SK-N-SH (cell line): ENCODE measurements around the gene TMPRSS9. TPM values are rescaled to one million over a fixed set of nuclear protein-coding genes. Genes with fewer than 3 reads are reported as not detected.

Source experiments
- CTCF ChIA-PET: fragments of 300-600, 350-600 bp; formaldehyde crosslinking; extraction: SDS; loops from one replicate; lab custom pipeline; 2021; lab: Yijun Ruan, JAX
- POLR2A ChIA-PET: fragments of 350-600 bp; sonication (Branson Sonifier 250); formaldehyde crosslinking; extraction: SDS; loops from one replicate; lab custom pipeline; 2020; ENCODE audit warnings: antibody characterized with exemption, inconsistent platforms; lab: Yijun Ruan, JAX
- DNase-seq: peaks from one replicate; pipeline ENCODE4 v3.0.0; 2012
- H2AFZ ChIP-seq: fragments of 200-600 bp; sonication (generic); 2 replicates; pipeline ENCODE4 v1.8.1; 2016; ENCODE audit warnings: antibody characterized with exemption, mild to moderate bottlenecking, low read depth
- H3F3A ChIP-seq: fragments of 200-600 bp; sonication (generic); replicated peaks from 2 replicates; pipeline ENCODE3; 2016; ENCODE audit warnings: antibody characterized with exemption, mild to moderate bottlenecking; ENCODE audit not compliant: insufficient read depth
- H3K27ac ChIP-seq, 2 experiments: fragments of 200-500 bp in 1 of 2; fragments of 200-600 bp in 1 of 2; sonication (Bioruptor generic) in 1 of 2; sonication (generic), shearing (Covaris generic) in 1 of 2; 2 replicates each; pipeline versions ENCODE4 v1.5.1 to v1.6.1; 2014 to 2016; ENCODE audit warnings: low read depth in 2 of 2, inconsistent platforms in 1 of 2, low read length in 1 of 2, mild to moderate bottlenecking in 1 of 2, mixed read lengths in 1 of 2
- H3K27me3 ChIP-seq: fragments of 200-600 bp; sonication (generic), shearing (Covaris generic); 2 replicates; pipeline ENCODE4 v1.6.1; 2016; ENCODE audit warnings: mixed run types; ENCODE audit not compliant: insufficient read depth
- H3K36me3 ChIP-seq, 2 experiments: fragments of 200-500 bp in 1 of 2; fragments of 200-600 bp in 1 of 2; sonication (Bioruptor generic) in 1 of 2; sonication (generic) in 1 of 2; replicated peaks in 1 of 2; 2 replicates each; pipeline versions ENCODE3 to v1.5.1; 2014 to 2016; ENCODE audit warnings: low read length in 1 of 2, mild to moderate bottlenecking in 1 of 2; ENCODE audit not compliant: insufficient read depth in 2 of 2, control insufficient read depth in 1 of 2
- H3K4me1 ChIP-seq, 2 experiments: fragments of 200-500 bp in 1 of 2; fragments of 200-600 bp in 1 of 2; sonication (Bioruptor generic) in 1 of 2; sonication (generic), shearing (Covaris generic) in 1 of 2; 2 replicates each; pipeline versions ENCODE4 v1.5.1 to v1.6.1; 2014 to 2016; ENCODE audit warnings: low read depth in 1 of 2, low read length in 1 of 2, mixed run types in 1 of 2; ENCODE audit not compliant: insufficient read depth in 2 of 2, control insufficient read depth in 1 of 2
- H3K4me2 ChIP-seq: fragments of 200-600 bp; sonication (generic), shearing (Covaris generic); 2 replicates; pipeline ENCODE4 v1.6.1; 2017; ENCODE audit warnings: mixed run types
- H3K4me3 ChIP-seq, 2 experiments: fragments of 200-500 bp in 1 of 2; fragments of 200-600 bp in 1 of 2; sonication (Bioruptor generic) in 1 of 2; sonication (generic), shearing (Covaris generic) in 1 of 2; 2 replicates each; pipeline versions ENCODE4 v1.5.1 to v1.8.1; 2014 to 2016; ENCODE audit warnings: low read depth in 2 of 2, inconsistent platforms in 1 of 2, low read length in 1 of 2, mild to moderate bottlenecking in 1 of 2, mixed read lengths in 1 of 2, moderate library complexity in 1 of 2
- H3K79me2 ChIP-seq: fragments of 200-600 bp; sonication (generic); 2 replicates; pipeline ENCODE4 v1.8.1; 2017; ENCODE audit warnings: mild to moderate bottlenecking; ENCODE audit not compliant: insufficient read depth
- H3K9ac ChIP-seq: fragments of 200-600 bp; sonication (generic); 2 replicates; pipeline ENCODE4 v1.6.1; 2017; ENCODE audit warnings: mixed run types
- H3K9me2 ChIP-seq: fragments of 200-600 bp; sonication (generic); 2 replicates; pipeline ENCODE4 v1.6.1; 2017; ENCODE audit warnings: mixed run types
- H3K9me3 ChIP-seq: fragments of 200-600 bp; sonication (generic); 2 replicates; pipeline ENCODE4 v1.6.1; 2017; ENCODE audit warnings: mixed run types, mild to moderate bottlenecking, moderate library complexity
- H4K20me1 ChIP-seq: fragments of 200-600 bp; sonication (generic); 2 replicates; pipeline ENCODE4 v1.6.1; 2017; ENCODE audit warnings: mild to moderate bottlenecking, mixed run types; ENCODE audit not compliant: insufficient read depth
- CHD2 ChIP-seq: fragments of 150-350 bp; IDR thresholded peaks from 2 replicates; pipeline ENCODE4 v1.6.1; 2018; ENCODE audit warnings: low read length; ENCODE audit not compliant: partially characterized antibody
- CTCF ChIP-seq: fragments of 200-600 bp; sonication (generic); IDR thresholded peaks from 2 replicates; pipeline ENCODE4 v1.6.1; 2017; ENCODE audit warnings: antibody characterized with exemption, mild to moderate bottlenecking, moderate library complexity
- GATA2 ChIP-seq: sonication (generic); formaldehyde crosslinking; IDR thresholded peaks from 2 replicates; pipeline ENCODE4 v1.5.0; 2020; ENCODE audit warnings: mild to moderate bottlenecking, missing genetic modification reagents
- JUND ChIP-seq: IDR thresholded peaks from 2 replicates; pipeline ENCODE4 v1.4.0; 2012
- MAX ChIP-seq: IDR thresholded peaks from 2 replicates; pipeline ENCODE4 v1.4.0; 2012; ENCODE audit warnings: low read depth
- MEF2A ChIP-seq: IDR thresholded peaks from 2 replicates; pipeline ENCODE4 v1.4.0; 2012; ENCODE audit warnings: low read depth, borderline replicate concordance
- NRF1 ChIP-seq: IDR thresholded peaks from 2 replicates; pipeline ENCODE4 v1.6.1; 2012; ENCODE audit warnings: low read depth, mild to moderate bottlenecking, low read length
- POLR2AphosphoS5 ChIP-seq: IDR thresholded peaks from 2 replicates; pipeline ENCODE4 v1.6.1; 2012; ENCODE audit warnings: low read depth, low read length
- RCOR1 ChIP-seq: fragments of 150-350 bp; IDR thresholded peaks from 2 replicates; pipeline ENCODE4 v1.6.1; 2017; ENCODE audit warnings: antibody characterized with exemption, low read length
- REST ChIP-seq: IDR thresholded peaks from 2 replicates; pipeline ENCODE4 v1.6.1; 2012; ENCODE audit warnings: mild to moderate bottlenecking, low read depth, low read length, moderate library complexity
- RFX5 ChIP-seq: IDR thresholded peaks from 2 replicates; pipeline ENCODE4 v1.6.1; 2012; ENCODE audit warnings: mild to moderate bottlenecking, improper control_type of control experiment, low read length
- TAF1 ChIP-seq: IDR thresholded peaks from 2 replicates; pipeline ENCODE4 v1.6.1; 2012; ENCODE audit warnings: low read depth, mild to moderate bottlenecking, low read length, moderate library complexity, borderline replicate concordance
- TEAD4 ChIP-seq: IDR thresholded peaks from 2 replicates; pipeline ENCODE4 v1.4.0; 2012; ENCODE audit warnings: mild to moderate bottlenecking, borderline replicate concordance; ENCODE audit not compliant: insufficient read depth
- WGBS: methylation state at CpG from one replicate; pipeline ENCODE4 v1.1.6; 2017; ENCODE audit warnings: low lambda C conversion rate; 5-methylcytosine and 5-hydroxymethylcytosine counted together
- polyA plus RNA-seq, 3 experiments: library from polyadenylated mRNA; depleted of rRNA; stranded (reverse); fragments of >200 nt; gene quantifications; 2 replicates each; pipeline ENCODE4 v1.2.3, GENCODE V29; 2012
- TF ChIP-seq, protein P1 (sequence below): IDR thresholded peaks from 2 replicates; pipeline ENCODE4; 2012

TMPRSS9 gene
- polyA plus RNA-seq, 1 of the 3 experiments (the other 2 are of a cell fraction), result not detected

DNA sequence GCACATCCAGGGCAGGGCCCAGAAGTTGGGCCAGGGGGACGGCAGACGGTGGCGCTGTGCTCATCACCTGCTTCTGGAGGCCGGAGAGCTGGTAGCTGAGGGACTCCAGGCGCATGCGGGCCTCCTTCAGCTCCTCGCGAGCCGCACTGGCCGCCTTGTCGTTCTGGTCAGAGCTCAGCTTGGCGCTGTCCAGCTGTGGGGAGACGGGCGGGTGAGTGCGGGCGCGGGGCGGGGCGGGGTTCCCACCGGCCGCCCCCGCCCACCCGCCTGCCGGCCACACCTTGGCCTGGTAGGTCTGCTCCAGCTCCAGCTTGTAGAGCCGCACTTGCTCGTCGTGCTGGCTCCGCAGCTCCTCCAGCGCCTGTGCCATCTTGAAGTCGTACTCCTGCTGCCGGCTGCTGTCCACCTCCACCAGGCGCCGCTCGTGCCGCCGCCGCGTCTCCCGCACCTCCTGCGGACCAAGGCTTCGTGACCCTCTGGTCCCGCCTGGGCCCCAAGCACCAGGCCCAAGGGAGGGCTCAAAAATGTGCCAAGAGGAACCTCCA, 74.7 kb downstream of the TMPRSS9 start:
- ChIA-PET POLR2A (no interaction called here), CTCF (no interaction called here)
- 97% methylated on average over 18 of the region's 42 CpGs for WGBS
- Histone ChIP-seq H3K4me2 (no peak overlapping the region), H3K79me2 (peaks cover 26% of the 10 kb centered on the region; the same call in 1 of the 2 replicates), H3K27me3 (no peaks in the 10 kb centered on the region), H3K9ac (no peak overlapping the region), H3K9me2 (no peaks in the 10 kb centered on the region), H3K4me3 (no peak overlapping the region), H4K20me1 (peaks cover 8% of the 10 kb centered on the region; the same call in 1 of the 2 replicates), H3K36me3 (peaks cover 3 to 42% of the 10 kb centered on the region in 2 experiments), H3F3A (peaks cover 3% of the 10 kb centered on the region), H2AFZ (no peak overlapping the region), H3K9me3 (no peaks in the 10 kb centered on the region), H3K4me1 (no peaks in the 10 kb centered on the region), H3K27ac (no peak overlapping the region)
- no peak for TF ChIP-seq RCOR1
- no peak for TF ChIP-seq MAX
- no peak for TF ChIP-seq RFX5
- no peak for TF ChIP-seq CTCF
- TF ChIP-seq POLR2AphosphoS5, result no peak
- TF ChIP-seq, protein P1, sequence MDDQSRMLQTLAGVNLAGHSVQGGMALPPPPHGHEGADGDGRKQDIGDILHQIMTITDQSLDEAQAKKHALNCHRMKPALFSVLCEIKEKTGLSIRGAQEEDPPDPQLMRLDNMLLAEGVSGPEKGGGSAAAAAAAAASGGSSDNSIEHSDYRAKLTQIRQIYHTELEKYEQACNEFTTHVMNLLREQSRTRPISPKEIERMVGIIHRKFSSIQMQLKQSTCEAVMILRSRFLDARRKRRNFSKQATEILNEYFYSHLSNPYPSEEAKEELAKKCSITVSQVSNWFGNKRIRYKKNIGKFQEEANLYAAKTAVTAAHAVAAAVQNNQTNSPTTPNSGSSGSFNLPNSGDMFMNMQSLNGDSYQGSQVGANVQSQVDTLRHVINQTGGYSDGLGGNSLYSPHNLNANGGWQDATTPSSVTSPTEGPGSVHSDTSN, result no peak
- no peak for TF ChIP-seq NRF1
- no peak for TF ChIP-seq REST
- TF ChIP-seq MEF2A, result no peak
- no peak for TF ChIP-seq TEAD4
- TF ChIP-seq TAF1, result no peak
- no peak for TF ChIP-seq JUND
- TF ChIP-seq CHD2, result no peak
- no peak for TF ChIP-seq GATA2 (CRISPR knock-in tag)
- DNase-seq, result no peak
